Measurements from ENCODE around the gene FAXDC2.

Gene FAXDC2

GRCh38 chr5:154850255-154851062, at the start of gene FAXDC2:
FAXDC2 (minus strand) TSS chr5:154850603; CDS start chr5:154838178, 12,425 bp downstream.
- DNase-seq = peak in 12 of 14 donors; percentile 15 to 82 (median 74)

- DNase-seq = no peak
Measured at GRCh38 chr5:154900066-154900465, 49.7 kb upstream of the FAXDC2 start.

- DNase-seq = no peak
Measured at GRCh38 chr5:154899151-154899816, 48.9 kb upstream of the FAXDC2 start.

GRCh38 chr5:154898210-154898609, 47.8 kb upstream of the FAXDC2 start:
- DNase-seq = peak in 3 of 14 donors; percentile 11 to 44 (median 15)

- DNase-seq = no peak
Measured at GRCh38 chr5:154896562-154897165, 46.3 kb upstream of the FAXDC2 start.

- no peak for DNase-seq
Measured at GRCh38 chr5:154895606-154896561, 45.5 kb upstream of the FAXDC2 start.

- DNase-seq = no peak
Measured at GRCh38 chr5:154893381-154893780, 43.0 kb upstream of the FAXDC2 start.

GRCh38 chr5:154892369-154892771, 42.0 kb upstream of the FAXDC2 start:
- no peak for DNase-seq

- no peak for DNase-seq
Measured at GRCh38 chr5:154885439-154885838, 35.0 kb upstream of the FAXDC2 start.

GRCh38 chr5:154884424-154884823, 34.0 kb upstream of the FAXDC2 start:
- no peak for DNase-seq

- no peak for DNase-seq
Measured at GRCh38 chr5:154881986-154882385, 31.6 kb upstream of the FAXDC2 start.

GRCh38 chr5:154878642-154879335, 28.4 kb upstream of the FAXDC2 start:
- DNase-seq = no peak

GRCh38 chr5:154873791-154874331, 23.5 kb upstream of the FAXDC2 start:
- DNase-seq = no peak

- no peak for DNase-seq
Measured at GRCh38 chr5:154871734-154872133, 21.3 kb upstream of the FAXDC2 start.

GRCh38 chr5:154868702-154869101, 18.3 kb upstream of the FAXDC2 start:
- DNase-seq = no peak

- DNase-seq = no peak
Measured at GRCh38 chr5:154866841-154867240, 16.4 kb upstream of the FAXDC2 start.

GRCh38 chr5:154865466-154866184, 15.2 kb upstream of the FAXDC2 start:
- no peak for DNase-seq

GRCh38 chr5:154863291-154864080, 13.1 kb upstream of the FAXDC2 start:
- no peak for DNase-seq

GRCh38 chr5:154862766-154863165, 12.4 kb upstream of the FAXDC2 start:
- no peak for DNase-seq

GRCh38 chr5:154861946-154862345, 11.5 kb upstream of the FAXDC2 start:
- no peak for DNase-seq
